Measurements from ENCODE around the gene ZNRF3.
"Not testable (repeated sequence)": the region's sequence is repeated elsewhere in the genome, so short reads cannot be mapped to it uniquely, and the experiment has no call there.

ZNRF3 gene

GRCh38 chr22:28884747-28885350, 1.5 kb downstream of the ZNRF3 start:
- no peak for DNase-seq

GRCh38 chr22:28885939-28886338, 2.6 kb downstream of the ZNRF3 start:
- no peak for DNase-seq

- DNase-seq, result not testable (repeated sequence)
Measured at GRCh38 chr22:28886679-28887078, 3.3 kb downstream of the ZNRF3 start.

- DNase-seq, result no peak
Measured at GRCh38 chr22:28887725-28888459, 4.5 kb downstream of the ZNRF3 start.

- no peak for DNase-seq
Measured at GRCh38 chr22:28889478-28890024, 6.2 kb downstream of the ZNRF3 start.

- DNase-seq, result no peak
Measured at GRCh38 chr22:28891156-28891733, 7.9 kb downstream of the ZNRF3 start.

GRCh38 chr22:28892175-28892731, 8.9 kb downstream of the ZNRF3 start:
- no peak for DNase-seq

- DNase-seq, result no peak
Measured at GRCh38 chr22:28893810-28894209, 10.4 kb downstream of the ZNRF3 start.

GRCh38 chr22:28894334-28894733, 11.0 kb downstream of the ZNRF3 start:
- no peak for DNase-seq

GRCh38 chr22:28894807-28895206, 11.4 kb downstream of the ZNRF3 start:
- DNase-seq, result no peak

- DNase-seq, result no peak
Measured at GRCh38 chr22:28896611-28897010, 13.2 kb downstream of the ZNRF3 start.

- DNase-seq, result no peak
Measured at GRCh38 chr22:28898233-28898629, 14.9 kb downstream of the ZNRF3 start.

GRCh38 chr22:28899199-28899853, 16.0 kb downstream of the ZNRF3 start:
- no peak for DNase-seq

GRCh38 chr22:28900379-28900925, 17.1 kb downstream of the ZNRF3 start:
- DNase-seq, result no peak

- no peak for DNase-seq
Measured at GRCh38 chr22:28902490-28902889, 19.1 kb downstream of the ZNRF3 start.

GRCh38 chr22:28903080-28903479, 19.7 kb downstream of the ZNRF3 start:
- no peak for DNase-seq

- DNase-seq, result no peak
Measured at GRCh38 chr22:28903729-28904128, 20.4 kb downstream of the ZNRF3 start.

- DNase-seq, result no peak
Measured at GRCh38 chr22:28904211-28904896, 21.0 kb downstream of the ZNRF3 start.

- no peak for DNase-seq
Measured at GRCh38 chr22:28905256-28905832, 22.0 kb downstream of the ZNRF3 start.

GRCh38 chr22:28906312-28906711, 22.9 kb downstream of the ZNRF3 start:
- no peak for DNase-seq

- no peak for DNase-seq
Measured at GRCh38 chr22:28907311-28908008, 24.1 kb downstream of the ZNRF3 start.

Measured in hippocampal formation (tissue), 2 donors.